Prostate gland (tissue), 2 donors: ENCODE results near the gene ZSCAN21.

Experiments
- CTCF ChIP-seq, 4 experiments: fragments of 200-600 bp in 2 of 4; fragments of 450-650 bp in 2 of 4; sonication (generic) in 2 of 4; IDR thresholded peaks; 1 replicate in 3 of 4; 2 replicates in 1 of 4; pipeline ENCODE4 v1.5.1; 2016 to 2019; ENCODE audit warnings: antibody characterized with exemption in 4 of 4, mild to moderate bottlenecking in 2 of 4, moderate library complexity in 2 of 4
- POLR2A ChIP-seq: fragments of 450-650 bp; IDR thresholded peaks from one replicate; pipeline ENCODE4 v1.6.1; 2016; ENCODE audit warnings: antibody characterized with exemption, mild to moderate bottlenecking

- TF ChIP-seq CTCF (IDR thresholded peaks at IDR 0.05) (no peak), POLR2A (no peak)
Measured at GRCh38 chr7:100069991-100070390, 20.4 kb downstream of the ZSCAN21 start.
